Muscle of leg (tissue), 11 donors: ENCODE measurements around the gene TMBIM1. TPM values are rescaled to one million over a fixed set of nuclear protein-coding genes. Genes with fewer than 3 reads are reported as not detected.

Experiments used
- DNase-seq: peaks from one replicate; pipeline ENCODE4 v3.0.0; 2013
- H3K27ac ChIP-seq: one replicate; pipeline ENCODE4 v1.5.1; 2013; ENCODE audit warnings: mild to moderate bottlenecking, low read length, control low read depth
- H3K27me3 ChIP-seq: one replicate; pipeline ENCODE4 v1.6.1; 2013; ENCODE audit warnings: low read length; ENCODE audit not compliant: control insufficient read depth, insufficient read depth
- H3K36me3 ChIP-seq: one replicate; pipeline ENCODE4 v1.6.1; 2013; ENCODE audit warnings: low read length; ENCODE audit not compliant: control insufficient read depth, insufficient read depth
- H3K4me1 ChIP-seq: one replicate; pipeline ENCODE4 v1.6.1; 2013; ENCODE audit warnings: low read length; ENCODE audit not compliant: control insufficient read depth, insufficient read depth
- H3K4me3 ChIP-seq: one replicate; pipeline ENCODE4 v1.5.1; 2013; ENCODE audit warnings: low read length, control low read depth
- H3K9me3 ChIP-seq: replicated peaks from 2 replicates; pipeline ENCODE4 v1.6.1; 2013; ENCODE audit warnings: low read depth, low read length; ENCODE audit not compliant: control insufficient read depth
- WGBS: methylation state at CpG from one replicate; pipeline ENCODE4 v1.1.5; 2013; ENCODE audit warnings: missing lambda C conversion rate; ENCODE audit not compliant: insufficient coverage; 5-methylcytosine and 5-hydroxymethylcytosine counted together
- polyA plus RNA-seq, 8 donors: library from polyadenylated mRNA; unstranded; fragments of 120-200 nt; gene quantifications; one replicate each; pipeline versions ENCODE4 v1.2.1 to v1.2.3, GENCODE V29; 2013; ENCODE audit warnings: inconsistent platforms in 1 of 8, low replicate concordance in 1 of 8; ENCODE audit not compliant: insufficient read length in 8 of 8, insufficient read depth in 1 of 8
- total RNA-seq: library from RNA; stranded (reverse); fragments of 120-200 nt; gene quantifications from one replicate; pipeline ENCODE4 v1.2.4, GENCODE V29; 2013

TMBIM1 gene
- total and polyA plus RNA-seq, 9 donors = 72.2 to 95.7 (median 77.8) TPM

- Histone ChIP-seq H3K9me3 (no peaks in the 10 kb centered on the region), H3K36me3 (no peaks in the 10 kb centered on the region), H3K4me3 (no peak overlapping the region), H3K27me3 (no peaks in the 10 kb centered on the region), H3K27ac (no peak overlapping the region), H3K4me1 (peaks cover 31% of the 10 kb centered on the region)
- 80% methylated on average over 13 of the region's 18 CpGs for WGBS
- no peak for DNase-seq
These were observed 36.9 kb upstream of the TMBIM1 start for GRCh38 chr2:218329027-218329825.

- no peak overlapping the region for H3K27ac ChIP-seq
- H3K27me3 ChIP-seq = no peaks in the 10 kb centered on the region
- peaks cover 38% of the 10 kb centered on the region for H3K4me1 ChIP-seq
- H3K4me3 ChIP-seq = no peak overlapping the region
- no peak for DNase-seq
- no CpG with 5 or more reads among the region's 2 CpGs for WGBS
- no peaks in the 10 kb centered on the region for H3K36me3 ChIP-seq
- H3K9me3 ChIP-seq = no peaks in the 10 kb centered on the region
These were observed 36.0 kb upstream of the TMBIM1 start for GRCh38 chr2:218328294-218328693.

GRCh38 chr2:218327451-218328210, 35.3 kb upstream of the TMBIM1 start:
- DNase-seq = no peak
- H3K4me1 ChIP-seq = peaks cover 36% of the 10 kb centered on the region

GRCh38 chr2:218326315-218326714, 34.0 kb upstream of the TMBIM1 start:
- no peak overlapping the region for H3K27ac ChIP-seq

More at GRCh38 chr2:218327451-218328210, 35.3 kb upstream of the TMBIM1 start:
- H3K27ac ChIP-seq = no peak overlapping the region
- 63% methylated on average over 9 of the region's 11 CpGs for WGBS
- H3K9me3 ChIP-seq = no peaks in the 10 kb centered on the region
- H3K36me3 ChIP-seq = no peaks in the 10 kb centered on the region
- H3K4me3 ChIP-seq = no peak overlapping the region
- H3K27me3 ChIP-seq = no peaks in the 10 kb centered on the region

GRCh38 chr2:218325566-218326160, 33.4 kb upstream of the TMBIM1 start:
- Histone ChIP-seq H3K4me3 (no peak overlapping the region), H3K27me3 (no peaks in the 10 kb centered on the region), H3K27ac (no peak overlapping the region), H3K36me3 (no peaks in the 10 kb centered on the region), H3K9me3 (no peaks in the 10 kb centered on the region), H3K4me1 (peaks cover 42% of the 10 kb centered on the region)
- 46% methylated on average over 2 of the region's 4 CpGs for WGBS
- DNase-seq = peak; percentile 25

More at GRCh38 chr2:218326315-218326714, 34.0 kb upstream of the TMBIM1 start:
- H3K27me3 ChIP-seq = no peaks in the 10 kb centered on the region
- no peak overlapping the region for H3K4me3 ChIP-seq
- DNase-seq = no peak
- no peaks in the 10 kb centered on the region for H3K36me3 ChIP-seq
- no CpG with 5 or more reads among the region's 2 CpGs for WGBS
- H3K9me3 ChIP-seq = no peaks in the 10 kb centered on the region
- H3K4me1 ChIP-seq = peaks cover 42% of the 10 kb centered on the region

- Histone ChIP-seq H3K4me1 (peaks cover 30% of the 10 kb centered on the region), H3K36me3 (no peaks in the 10 kb centered on the region), H3K4me3 (peak overlapping the region; percentile 52), H3K9me3 (no peaks in the 10 kb centered on the region), H3K27ac (peak overlapping the region; percentile 84), H3K27me3 (no peaks in the 10 kb centered on the region)
- peak; percentile 53 for DNase-seq
- 4% methylated on average over 18 of the region's 24 CpGs for WGBS
These were observed 31.5 kb upstream of the TMBIM1 start for GRCh38 chr2:218323526-218324472.

GRCh38 chr2:218322768-218323525, 30.6 kb upstream of the TMBIM1 start:
- Histone ChIP-seq H3K27ac (peak overlapping the region; percentile 84), H3K4me3 (peak overlapping the region; percentile 52), H3K4me1 (peaks cover 30% of the 10 kb centered on the region), H3K36me3 (no peaks in the 10 kb centered on the region), H3K27me3 (no peaks in the 10 kb centered on the region), H3K9me3 (no peaks in the 10 kb centered on the region)
- peak; percentile 84 for DNase-seq
- under 1% methylated on average over 59 of the region's 69 CpGs for WGBS

GRCh38 chr2:218320704-218321336, 28.5 kb upstream of the TMBIM1 start:
- H3K27ac ChIP-seq = no peak overlapping the region
- 73% methylated on average over 2 of the region's 3 CpGs for WGBS
- no peaks in the 10 kb centered on the region for H3K9me3 ChIP-seq
- H3K4me3 ChIP-seq = no peak overlapping the region
- DNase-seq = no peak
- H3K4me1 ChIP-seq = peaks cover 20% of the 10 kb centered on the region
- no peaks in the 10 kb centered on the region for H3K36me3 ChIP-seq
- H3K27me3 ChIP-seq = no peaks in the 10 kb centered on the region
